KMS-11 (cell line): Measurements from ENCODE around the gene AZIN2.

Experiments used
- H2AFZ ChIP-seq: fragments of 200-600 bp; sonication (generic); 2 replicates; pipeline ENCODE4 v1.6.1; 2016; ENCODE audit warnings: antibody characterized with exemption, mixed run types, low read depth
- H3K27ac ChIP-seq: fragments of 200-600 bp; sonication (generic); 2 replicates; pipeline ENCODE4 v1.6.1; 2016; ENCODE audit warnings: mild to moderate bottlenecking, mixed run types
- H3K27me3 ChIP-seq: fragments of 200-600 bp; sonication (generic); 2 replicates; pipeline ENCODE4 v1.6.1; 2017; ENCODE audit warnings: mild to moderate bottlenecking, low read depth, mixed run types, moderate library complexity; ENCODE audit not compliant: insufficient read depth
- H3K36me3 ChIP-seq: fragments of 200-600 bp; sonication (generic); 2 replicates; pipeline ENCODE4 v1.6.1; 2017; ENCODE audit warnings: mild to moderate bottlenecking, mixed run types; ENCODE audit not compliant: insufficient read depth
- H3K4me1 ChIP-seq: fragments of 200-600 bp; sonication (generic); 2 replicates; pipeline ENCODE4 v1.6.1; 2016; ENCODE audit warnings: mild to moderate bottlenecking, low read depth, mixed run types; ENCODE audit not compliant: poor library complexity, severe bottlenecking
- H3K4me2 ChIP-seq: fragments of 200-600 bp; sonication (generic); 2 replicates; pipeline ENCODE4 v1.7.0; 2016; ENCODE audit warnings: mild to moderate bottlenecking, mixed run types
- H3K4me3 ChIP-seq: fragments of 200-600 bp; sonication (generic); IDR thresholded peaks from 2 replicates; pipeline ENCODE4 v1.6.1; 2017; ENCODE audit warnings: low read depth, low read length, mixed read lengths; ENCODE audit not compliant: insufficient read depth
- H3K79me2 ChIP-seq: fragments of 200-600 bp; sonication (generic); 2 replicates; pipeline ENCODE4 v1.6.1; 2016; ENCODE audit warnings: low read depth, mixed run types; ENCODE audit not compliant: insufficient read depth
- H3K9ac ChIP-seq: fragments of 200-600 bp; sonication (generic); 2 replicates; pipeline ENCODE4 v1.6.1; 2016; ENCODE audit warnings: mild to moderate bottlenecking, mixed run types
- H4K20me1 ChIP-seq: fragments of 200-600 bp; sonication (generic); 2 replicates; pipeline ENCODE4 v1.6.1; 2016; ENCODE audit warnings: mild to moderate bottlenecking, mixed run types; ENCODE audit not compliant: insufficient read depth
- CTCF ChIP-seq: fragments of 200-600 bp; sonication (generic); conservative IDR thresholded peaks from 2 replicates; pipeline ENCODE4 v1.6.1; 2017; ENCODE audit warnings: low read depth, mild to moderate bottlenecking, antibody characterized with exemption, low read length, moderate library complexity, mixed read lengths

AZIN2 gene

GRCh38 chr1:33072707-33073106, 8.2 kb upstream of the AZIN2 start:
- Histone ChIP-seq H4K20me1 (no peaks in the 10 kb centered on the region), H3K9ac (no peak overlapping the region), H3K36me3 (no peaks in the 10 kb centered on the region), H3K79me2 (no peaks in the 10 kb centered on the region), H3K27ac (no peak overlapping the region), H3K4me3 (no peak overlapping the region), H3K27me3 (0 out of 2 replicates have a peak, but pooled peaks cover 4% of the 10 kb centered on the region), H3K4me1 (peaks cover 9% of the 10 kb centered on the region), H3K4me2 (no peak overlapping the region), H2AFZ (no peak overlapping the region)
- no peak for TF ChIP-seq CTCF

GRCh38 chr1:33074193-33074945, 6.6 kb upstream of the AZIN2 start:
- H3K4me2 ChIP-seq: no peak overlapping the region
- no peak overlapping the region for H3K27ac ChIP-seq
- no peak for TF ChIP-seq CTCF
- no peak overlapping the region for H3K9ac ChIP-seq
- H3K79me2 ChIP-seq: no peaks in the 10 kb centered on the region
- H2AFZ ChIP-seq: no peak overlapping the region
- H4K20me1 ChIP-seq: no peaks in the 10 kb centered on the region
- H3K36me3 ChIP-seq: no peaks in the 10 kb centered on the region
- no peaks in the 10 kb centered on the region for H3K27me3 ChIP-seq
- H3K4me1 ChIP-seq: peaks cover 9% of the 10 kb centered on the region
- H3K4me3 ChIP-seq: no peak overlapping the region

GRCh38 chr1:33078030-33078591, 2.8 kb upstream of the AZIN2 start:
- Histone ChIP-seq H2AFZ (no peak overlapping the region), H3K4me3 (no peak overlapping the region), H3K79me2 (no peaks in the 10 kb centered on the region), H4K20me1 (no peaks in the 10 kb centered on the region), H3K4me2 (no peak overlapping the region), H3K4me1 (peaks cover 14% of the 10 kb centered on the region), H3K27ac (no peak overlapping the region), H3K36me3 (no peaks in the 10 kb centered on the region), H3K27me3 (no peaks in the 10 kb centered on the region; the same call in 1 of the 2 replicates), H3K9ac (no peak overlapping the region)
- no peak for TF ChIP-seq CTCF

- H3K9ac ChIP-seq: no peak overlapping the region; the same call in 1 of the 2 replicates
- TF ChIP-seq CTCF: no peak
- H3K4me2 ChIP-seq: peak overlapping the region; percentile 55
- H3K36me3 ChIP-seq: no peaks in the 10 kb centered on the region
- H3K27me3 ChIP-seq: no peaks in the 10 kb centered on the region; the same call in 1 of the 2 replicates
- H4K20me1 ChIP-seq: no peaks in the 10 kb centered on the region
- H2AFZ ChIP-seq: peak overlapping the region; percentile 57
- H3K4me1 ChIP-seq: peaks cover 6% of the 10 kb centered on the region
- H3K79me2 ChIP-seq: no peaks in the 10 kb centered on the region
- peak overlapping the region; percentile 26 for H3K4me3 ChIP-seq
- no peak overlapping the region for H3K27ac ChIP-seq
Measured at GRCh38 chr1:33080373-33080772, 580 bp upstream of the AZIN2 start.
